Caco-2 (cell line): ENCODE results near the gene PTH2. TPM values are rescaled to one million over a fixed set of nuclear protein-coding genes. Genes with fewer than 3 reads are reported as not detected.
"Not testable (repeated sequence)": the region's sequence is repeated elsewhere in the genome, so short reads cannot be mapped to it uniquely, and the experiment has no call there.

ENCODE experiments used
- BruUV-seq: library from RNA; stranded (reverse); fragments of 400-500 nt; replicated peaks from 2 replicates; lab custom pipeline; 2021; lab: Mats Ljungman, UMichigan
- CTCF ChIA-PET: fragments of 300-600 bp; sonication (Branson Sonifier 250); formaldehyde crosslinking; loops from one replicate; lab custom pipeline; 2022; ENCODE audit warnings: antibody characterized with exemption; lab: Charles Lee
- POLR2A ChIA-PET: fragments of 300-600 bp; sonication (Branson Sonifier 250); formaldehyde crosslinking; loops from one replicate; lab custom pipeline; 2022; ENCODE audit warnings: antibody characterized with exemption; lab: Charles Lee
- DNase-seq, 2 experiments: peaks; one replicate each; pipeline versions ENCODE4 v3.0.0 to v3.0.0-alpha.2; 2020 to 2022
- H3K27me3 ChIP-seq: replicated peaks from 2 replicates; pipeline ENCODE4 v1.6.0; 2011; ENCODE audit warnings: low read length; ENCODE audit not compliant: control insufficient read depth, insufficient read depth
- H3K36me3 ChIP-seq: 2 replicates; pipeline ENCODE4 v1.5.1; 2011; ENCODE audit warnings: low read length; ENCODE audit not compliant: control insufficient read depth, insufficient read depth
- H3K4me1 ChIP-seq: fragments of 250-450 bp; sonication (Bioruptor Pico); 2 replicates; pipeline ENCODE4 v1.5.1; 2020; ENCODE audit warnings: mild to moderate bottlenecking
- H3K4me3 ChIP-seq: 2 replicates; pipeline ENCODE4 v1.5.1; 2011; ENCODE audit warnings: low read depth, mild to moderate bottlenecking, control low read depth, low read length
- H3K9me3 ChIP-seq: fragments of 250-450 bp; sonication (Bioruptor Pico); 2 replicates; pipeline ENCODE4 v1.5.1; 2020; ENCODE audit warnings: mild to moderate bottlenecking, moderate library complexity
- H3K27ac Mint-ChIP-seq: one replicate; pipeline ENCODE4 v1.8.0; 2022; ENCODE audit warnings: mixed read lengths; ENCODE audit not compliant: unreplicated experiment
- H3K27me3 Mint-ChIP-seq: one replicate; pipeline ENCODE4 v1.8.0; 2022; ENCODE audit warnings: mixed read lengths; ENCODE audit not compliant: insufficient read depth, unreplicated experiment
- H3K36me3 Mint-ChIP-seq: one replicate; pipeline ENCODE4 v1.8.0; 2022; ENCODE audit warnings: mild to moderate bottlenecking, mixed read lengths; ENCODE audit not compliant: insufficient read depth, unreplicated experiment
- H3K4me1 Mint-ChIP-seq: one replicate; pipeline ENCODE4 v1.8.0; 2022; ENCODE audit warnings: low read depth, mixed read lengths; ENCODE audit not compliant: unreplicated experiment
- H3K4me3 Mint-ChIP-seq: one replicate; pipeline ENCODE4 v1.8.0; 2022; ENCODE audit warnings: mild to moderate bottlenecking, moderate library complexity, mixed read lengths; ENCODE audit not compliant: unreplicated experiment
- H3K9me3 Mint-ChIP-seq: one replicate; pipeline ENCODE4 v1.8.0; 2022; ENCODE audit warnings: mixed read lengths; ENCODE audit not compliant: unreplicated experiment
- intact Hi-C: fragments of 100-400 bp; cut with micrococcal nuclease; formaldehyde crosslinking; loops from one replicate; pipeline ENCODE4 v1.10.0; 2022; ENCODE audit not compliant: unreplicated experiment
- total RNA-seq: library from RNA; stranded (reverse); gene quantifications from 2 replicates; pipeline ENCODE4 v1.2.3, GENCODE V29; 2022
- TF ChIP-seq, protein P1 (sequence below), 2 experiments: fragments of 200-600 bp in 1 of 2; IDR thresholded peaks; 1 replicate in 1 of 2; 2 replicates in 1 of 2; pipeline versions ENCODE4 v1.5.1 to v1.8.0; 2011 to 2022; ENCODE audit warnings: antibody characterized with exemption in 1 of 2, control low read depth in 1 of 2, inconsistent platforms in 1 of 2, low read depth in 1 of 2, low read length in 1 of 2, mild to moderate bottlenecking in 1 of 2, moderate library complexity in 1 of 2; ENCODE audit not compliant: insufficient read depth in 1 of 2, severe bottlenecking in 1 of 2, unreplicated experiment in 1 of 2

PTH2 gene
- total RNA-seq, 1 experiment from 2014 or later: not detected

DNA sequence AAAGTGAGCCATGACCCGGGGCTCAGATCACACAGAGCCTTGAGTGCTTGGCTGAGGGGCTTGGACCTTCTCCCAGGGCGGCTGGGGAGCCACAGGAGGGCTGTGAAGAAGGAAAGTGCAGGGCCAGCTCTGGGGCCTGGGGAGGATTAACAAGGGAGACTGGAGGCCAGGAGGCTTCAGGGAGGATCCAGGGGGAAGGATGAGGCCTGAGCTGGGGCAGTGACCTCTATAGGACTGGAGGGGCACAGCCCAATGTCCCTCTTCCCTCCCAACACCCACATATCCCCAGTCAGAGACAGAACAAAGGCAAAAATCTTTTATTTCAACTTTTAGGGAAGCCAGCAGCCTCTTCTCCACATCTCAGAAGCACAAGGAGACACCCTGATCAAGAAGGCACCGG lies 22.8 kb upstream of the PTH2 start:
- no TSS peak for BruUV-seq
- no peak for DNase-seq
- intact Hi-C loops: no loop called here
- Histone ChIP-seq H3K9me3 (no peaks in the 10 kb centered on the region), H3K4me3 (no peak overlapping the region), H3K36me3 (peaks cover 5% of the 10 kb centered on the region; the same call in 1 of the 2 replicates), H3K27me3 (peaks cover 3% of the 10 kb centered on the region), H3K4me1 (0 out of 2 replicates have a peak, but pooled peaks cover 3% of the 10 kb centered on the region)
- H3K9me3 Mint-ChIP-seq: peaks cover under 1% of the 10 kb centered on the region
- CTCF ChIA-PET: interaction anchor here (0.7 to 1.5 kb wide), 2 partner anchors 53 to 57 kb away, joined by 5 read pairs; no protein-coding TSS in a partner anchor
- peaks cover 45% of the 10 kb centered on the region for H3K36me3 Mint-ChIP-seq
- no peak overlapping the region for H3K4me3 Mint-ChIP-seq
- H3K27me3 Mint-ChIP-seq: peaks cover 14% of the 10 kb centered on the region
- peaks cover 26% of the 10 kb centered on the region for H3K4me1 Mint-ChIP-seq
- TF ChIP-seq, protein P1, sequence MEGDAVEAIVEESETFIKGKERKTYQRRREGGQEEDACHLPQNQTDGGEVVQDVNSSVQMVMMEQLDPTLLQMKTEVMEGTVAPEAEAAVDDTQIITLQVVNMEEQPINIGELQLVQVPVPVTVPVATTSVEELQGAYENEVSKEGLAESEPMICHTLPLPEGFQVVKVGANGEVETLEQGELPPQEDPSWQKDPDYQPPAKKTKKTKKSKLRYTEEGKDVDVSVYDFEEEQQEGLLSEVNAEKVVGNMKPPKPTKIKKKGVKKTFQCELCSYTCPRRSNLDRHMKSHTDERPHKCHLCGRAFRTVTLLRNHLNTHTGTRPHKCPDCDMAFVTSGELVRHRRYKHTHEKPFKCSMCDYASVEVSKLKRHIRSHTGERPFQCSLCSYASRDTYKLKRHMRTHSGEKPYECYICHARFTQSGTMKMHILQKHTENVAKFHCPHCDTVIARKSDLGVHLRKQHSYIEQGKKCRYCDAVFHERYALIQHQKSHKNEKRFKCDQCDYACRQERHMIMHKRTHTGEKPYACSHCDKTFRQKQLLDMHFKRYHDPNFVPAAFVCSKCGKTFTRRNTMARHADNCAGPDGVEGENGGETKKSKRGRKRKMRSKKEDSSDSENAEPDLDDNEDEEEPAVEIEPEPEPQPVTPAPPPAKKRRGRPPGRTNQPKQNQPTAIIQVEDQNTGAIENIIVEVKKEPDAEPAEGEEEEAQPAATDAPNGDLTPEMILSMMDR (IDR thresholded peaks at IDR 0.05; ENCODE audit: insufficient read depth in 1 of 2, low read depth in 1 of 2, low read length in 1 of 2, severe bottlenecking in 1 of 2, unreplicated experiment in 1 of 2): no peak
- POLR2A ChIA-PET: no interaction called here
- H3K27ac Mint-ChIP-seq: no peak overlapping the region

DNA sequence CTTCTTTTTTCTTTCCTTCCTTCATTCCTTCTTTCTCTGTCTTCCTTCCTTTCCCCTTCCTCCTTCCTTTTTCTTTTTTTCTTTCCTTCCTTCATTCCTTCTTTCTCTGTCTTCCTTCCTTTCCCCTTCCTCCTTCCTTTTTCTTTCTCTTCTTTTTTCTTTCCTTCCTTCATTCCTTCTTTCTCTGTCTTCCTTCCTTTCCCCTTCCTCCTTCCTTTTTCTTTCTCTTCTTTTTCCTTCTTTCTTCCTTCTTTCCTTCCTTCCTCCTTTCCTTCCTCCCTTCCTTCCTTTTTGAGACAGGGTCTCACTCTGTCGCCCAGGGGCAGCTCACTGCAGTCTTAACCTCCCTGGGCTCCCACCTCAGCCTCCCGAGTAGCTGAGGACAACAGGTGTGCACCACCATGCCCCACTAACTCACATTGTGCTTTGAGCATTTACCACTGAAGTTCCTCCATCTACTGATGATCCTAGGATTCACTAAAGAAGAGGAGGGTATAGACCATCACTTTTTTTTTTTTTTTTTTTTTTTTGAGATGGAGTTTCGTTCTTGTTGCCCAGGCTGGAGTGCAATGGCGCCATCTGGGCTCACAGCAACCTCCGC lies 21.0 kb upstream of the PTH2 start:
- H3K9me3 ChIP-seq, intact Hi-C loops, H3K27me3 ChIP-seq, BruUV-seq, H3K9me3 Mint-ChIP-seq, DNase-seq, H3K36me3 ChIP-seq, H3K4me3 ChIP-seq, H3K4me1 ChIP-seq: not testable (repeated sequence)
- Mint-ChIP-seq H3K27me3 (peaks cover 27% of the 10 kb centered on the region), H3K4me3 (peak overlapping the region; percentile 79), H3K4me1 (peaks cover 23% of the 10 kb centered on the region), H3K27ac (peak overlapping the region; percentile 46), H3K36me3 (peaks cover 30% of the 10 kb centered on the region)
- ChIA-PET CTCF (interaction anchor here (0.7 to 1.5 kb wide), 4 partner anchors 19 to 115 kb away, joined by 3 to 7 read pairs (median 5); no protein-coding TSS in a partner anchor), POLR2A (interaction anchor here (0.8 kb wide), 1 partner anchor 9 kb away, joined by 3 read pairs; the partner anchor contains the start of gene ALDH16A1)

DNA sequence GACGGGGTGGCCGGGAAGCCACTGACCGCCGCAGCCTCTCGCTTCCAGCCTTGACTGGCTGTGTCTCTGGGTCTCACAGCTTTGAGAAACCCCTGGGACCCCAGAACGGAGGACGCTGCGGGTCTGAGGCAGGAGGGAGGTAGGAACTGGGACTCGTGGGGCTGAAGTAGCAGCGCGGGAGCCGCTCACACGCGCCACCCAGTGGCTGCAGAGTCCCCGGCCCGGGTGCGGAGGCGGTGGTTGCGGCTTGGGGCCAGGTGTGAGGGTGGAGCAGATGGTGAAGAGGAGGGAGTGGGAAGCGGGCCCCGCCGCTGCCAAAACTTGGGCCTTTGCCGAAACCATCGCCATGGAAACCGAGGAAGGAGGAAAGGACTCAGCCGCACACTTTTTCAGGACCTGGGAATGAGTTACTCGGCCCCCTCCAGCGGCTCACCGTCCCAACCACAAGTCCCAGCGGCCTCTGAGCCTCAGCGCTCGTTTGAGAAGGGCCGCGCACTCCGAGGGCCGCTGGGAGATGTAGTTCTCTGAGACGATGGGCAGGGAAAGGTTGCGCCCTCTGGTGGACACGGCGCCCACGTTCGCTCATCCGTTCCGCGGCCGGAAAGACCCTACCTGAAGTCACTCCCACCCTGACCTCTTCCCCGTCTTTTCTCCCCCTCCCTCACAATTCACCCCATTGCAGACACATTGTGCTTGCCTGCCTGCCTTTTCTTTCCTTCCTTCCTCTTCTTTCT lies 20.3 kb upstream of the PTH2 start:
- intact Hi-C loops: loop anchor here (1.0 kb wide), 4 partner anchors 8 to 217 kb away; partner anchors contain the start of genes DKKL1 and PIH1D1
- H3K9me3 ChIP-seq: no peaks in the 10 kb centered on the region
- Mint-ChIP-seq H3K4me1 (peaks cover 23% of the 10 kb centered on the region), H3K27ac (peak overlapping the region; percentile 46), H3K4me3 (peak overlapping the region; percentile 79), H3K36me3 (peaks cover 23% of the 10 kb centered on the region), H3K27me3 (peaks cover 29% of the 10 kb centered on the region), H3K9me3 (peaks cover 8% of the 10 kb centered on the region)
- ChIA-PET CTCF (interaction anchor here (0.7 to 1.3 kb wide), 6 partner anchors 8 to 450 kb away, joined by 3 to 7 read pairs (median 5); partner anchors contain the start of genes GYS1 and PIH1D1), POLR2A (interaction anchor here (1.0 kb wide), 2 partner anchors 8 to 10 kb away, joined by 6 to 8 read pairs; partner anchors contain the start of gene ALDH16A1)
- DNase-seq: peak; percentile 95 to 96
- 0 out of 2 replicates have a peak, but pooled peaks cover 3% of the 10 kb centered on the region for H3K4me1 ChIP-seq
- peaks cover 6% of the 10 kb centered on the region for H3K27me3 ChIP-seq
- BruUV-seq: TSS peak; percentile 68
- H3K36me3 ChIP-seq: no peaks in the 10 kb centered on the region
- peak overlapping the region; percentile 65 for H3K4me3 ChIP-seq
- TF ChIP-seq, protein P1 (IDR thresholded peaks at IDR 0.05; ENCODE audit: insufficient read depth in 1 of 2, low read depth in 1 of 2, low read length in 1 of 2, severe bottlenecking in 1 of 2, unreplicated experiment in 1 of 2): peak; percentile 86 to 94
